Bronchial epithelial cell (primary cell): ENCODE measurements around the gene DHPS. TPM values are rescaled to one million over a fixed set of nuclear protein-coding genes. Genes with fewer than 3 reads are reported as not detected.

Source experiments
- DNase-seq: peaks from one replicate; pipeline ENCODE4 v3.0.0-alpha.2; 2010; ENCODE audit warnings: low read depth
- FAIRE-seq: peaks from 2 replicates; lab custom pipeline; 2011; peaks lifted over from hg19 to GRCh38; lab: Jason Lieb, UNC
- H3K27me3 ChIP-seq: 2 replicates; pipeline ENCODE4 v1.5.1; 2011; ENCODE audit warnings: low read length; ENCODE audit not compliant: control insufficient read depth, insufficient read depth
- H3K36me3 ChIP-seq: 2 replicates; pipeline ENCODE4 v1.5.1; 2011; ENCODE audit warnings: low read length; ENCODE audit not compliant: control insufficient read depth, insufficient read depth
- H3K4me3 ChIP-seq: 2 replicates; pipeline ENCODE4 v1.5.1; 2011; ENCODE audit warnings: mild to moderate bottlenecking, low read depth, low read length, control low read depth
- CTCF ChIP-seq: IDR thresholded peaks from 2 replicates; pipeline ENCODE4 v1.5.1; 2011; ENCODE audit warnings: mild to moderate bottlenecking, moderate library complexity, low read length, control low read depth, inconsistent platforms; ENCODE audit not compliant: insufficient read depth, severe bottlenecking
- total RNA-seq: library from RNA; depleted of rRNA; stranded (reverse); fragments of >200 nt; gene quantifications from 2 replicates; pipeline ENCODE4 v1.2.1, GENCODE V29; 2014

The DHPS gene
- total RNA-seq, 1 donor from 2014 or later: 94.5 TPM

GRCh38 chr19:12694641-12695040, 13.0 kb upstream of the DHPS start:
- H3K36me3 ChIP-seq: peaks cover 4% of the 10 kb centered on the region
- no peak for TF ChIP-seq CTCF
- DNase-seq (no peak), FAIRE-seq (no peak)
- H3K4me3 ChIP-seq: no peak overlapping the region
- no peaks in the 10 kb centered on the region for H3K27me3 ChIP-seq

GRCh38 chr19:12692960-12693359, 11.3 kb upstream of the DHPS start:
- Histone ChIP-seq H3K36me3 (peaks cover 10% of the 10 kb centered on the region), H3K27me3 (no peaks in the 10 kb centered on the region), H3K4me3 (no peak overlapping the region)
- DNase-seq (no peak), FAIRE-seq (no peak)
- no peak for TF ChIP-seq CTCF

- H3K4me3 ChIP-seq: no peak overlapping the region
- FAIRE-seq (no peak), DNase-seq (no peak)
- H3K36me3 ChIP-seq: peaks cover 15% of the 10 kb centered on the region
- H3K27me3 ChIP-seq: no peaks in the 10 kb centered on the region
- TF ChIP-seq CTCF: no peak
Observed at GRCh38 chr19:12689581-12690216, 8.0 kb upstream of the DHPS start.

- TF ChIP-seq CTCF: no peak
- H3K36me3 ChIP-seq: peaks cover 15% of the 10 kb centered on the region
- H3K4me3 ChIP-seq: no peak overlapping the region
- DNase-seq (no peak), FAIRE-seq (no peak)
- no peaks in the 10 kb centered on the region for H3K27me3 ChIP-seq
Observed at GRCh38 chr19:12689012-12689411, 7.3 kb upstream of the DHPS start.

- H3K36me3 ChIP-seq: peaks cover 14% of the 10 kb centered on the region
- H3K4me3 ChIP-seq: no peak within 1 kb of the TSS
- FAIRE-seq (no peak), DNase-seq (no peak)
- no peaks in the 10 kb centered on the region for H3K27me3 ChIP-seq
- TF ChIP-seq CTCF: no peak
Observed at GRCh38 chr19:12687496-12688196, 6.0 kb upstream of the DHPS start, which contains the start of gene GNG14. Gene GNG14 (plus strand): TSS chr19:12687998. CDS start chr19:12688049, 51 bp downstream.
